ENCODE results near the gene MBP. TPM values are rescaled to one million over a fixed set of nuclear protein-coding genes. Genes with fewer than 3 reads are reported as not detected.

The MBP gene
- total RNA-seq, 2 experiments from 2014 or later = 86.5 to 87.0 TPM

DNA sequence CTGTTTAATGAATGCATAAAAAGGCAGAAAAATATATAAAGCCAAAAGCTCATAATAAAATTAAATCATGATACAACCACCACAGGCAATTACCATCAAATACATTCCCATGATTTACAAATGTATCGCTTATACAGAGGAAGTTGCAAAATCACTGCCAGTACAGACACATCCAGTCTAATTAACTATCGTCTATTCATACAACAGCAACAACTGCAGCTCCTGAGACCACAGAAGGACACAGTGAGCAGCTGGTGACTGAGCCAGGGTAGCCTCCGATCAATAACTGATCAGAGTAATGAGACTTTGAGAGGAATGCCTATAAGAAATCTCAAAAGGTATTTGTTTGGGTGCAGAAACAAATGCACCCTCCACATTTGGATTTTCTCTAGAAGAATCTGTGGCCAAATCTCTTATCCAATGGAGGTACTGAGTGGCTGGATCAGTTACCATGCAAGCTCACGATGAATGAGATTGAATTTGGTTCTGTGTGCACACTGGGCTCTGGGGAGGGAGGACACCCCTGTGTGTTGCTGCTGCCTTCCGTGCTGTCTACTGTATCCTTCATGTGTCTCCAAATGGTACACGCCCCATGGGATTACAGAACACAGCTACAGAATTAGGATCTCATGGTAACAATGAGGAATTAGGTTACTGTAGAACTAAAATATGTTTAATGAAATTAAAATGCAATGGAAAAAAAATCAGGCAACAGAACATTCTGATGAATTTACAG is 119.6 kb downstream of the MBP start:
- no peaks in the 10 kb centered on the region for H3K27me3 Mint-ChIP-seq (ENCODE audit: low read depth)
- ChIA-PET CTCF (interaction anchor here (1.2 to 6.2 kb wide), 5 partner anchors 9 to 210 kb away, joined by 3 to 36 read pairs (median 3); no protein-coding TSS in a partner anchor), POLR2A (interaction anchor here (0.6 to 0.8 kb wide), 2 partner anchors 9 to 134 kb away, joined by 3 read pairs; no protein-coding TSS in a partner anchor)
- no peaks in the 10 kb centered on the region for H3K9me3 Mint-ChIP-seq (ENCODE audit: insufficient read depth)
- DNase-seq = no peak
- no peak for ATAC-seq
- H3K36me3 Mint-ChIP-seq (ENCODE audit: low read depth) = peaks cover 49% of the 10 kb centered on the region
- no peak overlapping the region for H3K27ac Mint-ChIP-seq
- peaks cover 8% of the 10 kb centered on the region for H3K4me1 Mint-ChIP-seq (ENCODE audit: low read depth)
- no peak overlapping the region for H3K4me3 Mint-ChIP-seq

DNA sequence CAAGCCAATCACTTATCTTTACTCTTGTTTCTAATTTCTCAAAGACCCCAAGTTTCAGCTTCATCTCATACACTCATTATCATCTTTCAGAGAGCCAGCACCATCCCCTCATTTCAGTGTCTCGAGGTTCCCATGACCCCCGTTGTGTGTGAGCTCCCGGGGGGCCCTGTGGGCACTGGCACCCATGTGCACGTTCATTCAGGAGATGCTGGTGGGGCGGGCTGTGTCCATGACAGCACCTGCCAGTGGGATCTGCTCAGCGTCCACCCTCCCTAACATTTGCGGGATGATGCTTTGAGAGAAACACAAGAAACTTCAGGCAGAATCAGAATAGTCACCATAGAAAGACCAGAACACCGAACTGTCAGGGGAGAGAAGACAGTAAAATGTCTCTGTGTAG is 120.5 kb downstream of the MBP start:
- no peak for ATAC-seq
- ChIA-PET POLR2A (no interaction called here), CTCF (interaction anchor here (1.2 to 6.2 kb wide), 3 partner anchors 8 to 43 kb away, joined by 3 to 36 read pairs (median 8); no protein-coding TSS in a partner anchor)
- Mint-ChIP-seq H3K4me3 (no peak overlapping the region), H3K27ac (peak overlapping the region; percentile 8), H3K4me1 (ENCODE audit: low read depth) (peaks cover 9% of the 10 kb centered on the region), H3K9me3 (ENCODE audit: insufficient read depth) (no peaks in the 10 kb centered on the region), H3K36me3 (ENCODE audit: low read depth) (peaks cover 45% of the 10 kb centered on the region), H3K27me3 (ENCODE audit: low read depth) (no peaks in the 10 kb centered on the region)
- DNase-seq = no peak

DNA sequence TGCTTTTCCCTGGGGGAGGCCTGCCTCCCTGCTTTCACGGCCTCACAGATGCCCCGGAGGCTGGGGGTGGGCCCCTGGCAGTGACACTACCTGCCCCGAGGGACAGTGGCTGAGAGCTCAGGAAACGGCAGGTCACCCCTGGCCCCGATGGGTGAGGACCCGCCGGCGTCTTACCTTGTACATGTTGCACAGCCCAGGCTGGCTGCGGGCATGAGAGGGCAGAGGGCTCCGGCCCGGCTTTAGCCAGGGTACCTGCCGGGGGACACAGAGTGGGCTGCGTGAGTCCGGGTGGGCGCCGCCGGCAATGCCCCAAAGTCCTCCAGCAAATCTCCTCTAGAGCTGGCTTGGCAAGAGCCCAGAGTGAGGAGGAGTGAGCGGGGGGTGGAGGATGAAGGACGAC is 122.9 kb downstream of the MBP start:
- Mint-ChIP-seq H3K4me1 (ENCODE audit: low read depth) (peaks cover 27% of the 10 kb centered on the region), H3K27ac (no peak overlapping the region), H3K9me3 (ENCODE audit: insufficient read depth) (no peaks in the 10 kb centered on the region), H3K4me3 (no peak overlapping the region), H3K27me3 (ENCODE audit: low read depth) (no peaks in the 10 kb centered on the region), H3K36me3 (ENCODE audit: low read depth) (peaks cover 34% of the 10 kb centered on the region)
- ChIA-PET POLR2A (no interaction called here), CTCF (interaction anchor here (1.3 to 6.2 kb wide), 3 partner anchors 9 to 45 kb away, joined by 5 to 36 read pairs (median 6); no protein-coding TSS in a partner anchor)
- DNase-seq (no peak), ATAC-seq (no peak)

DNA sequence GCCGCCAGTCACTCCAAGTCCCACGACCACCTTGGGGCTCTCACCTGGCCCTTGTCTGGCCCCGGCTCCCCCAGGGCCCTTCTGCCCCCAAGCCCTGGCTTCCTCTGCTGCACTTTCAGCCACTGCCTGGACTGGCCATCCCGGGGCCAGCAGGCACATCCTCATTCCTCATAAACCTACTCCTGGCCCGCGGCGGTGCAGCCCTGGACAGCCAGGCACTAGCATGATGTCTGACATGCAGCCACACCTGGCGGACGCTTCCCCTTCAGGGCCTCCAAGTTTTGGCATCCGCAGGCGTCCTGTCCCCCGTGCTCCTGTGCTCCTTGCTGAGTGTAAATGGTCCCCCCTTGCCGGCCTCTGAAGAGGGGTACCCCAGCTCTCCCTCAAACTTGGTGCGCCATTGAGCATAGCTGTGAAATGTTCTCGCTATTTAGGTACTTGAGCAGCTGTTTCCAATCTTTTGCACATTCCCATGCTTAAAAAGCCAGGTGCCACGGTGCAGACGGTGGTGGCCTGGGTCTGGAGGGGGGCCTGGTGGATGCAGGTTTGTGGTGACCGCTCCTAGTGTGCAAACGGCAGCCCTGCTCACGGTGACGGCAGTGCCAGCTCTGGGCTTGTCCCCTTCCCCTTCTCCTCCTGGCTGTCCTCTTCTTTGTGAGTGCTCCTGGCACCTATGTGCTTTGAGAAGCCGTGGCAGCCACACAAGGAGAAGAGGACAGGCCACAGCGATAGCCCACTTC is 123.8 kb downstream of the MBP start:
- Mint-ChIP-seq H3K27ac (no peak overlapping the region), H3K4me1 (ENCODE audit: low read depth) (peaks cover 36% of the 10 kb centered on the region), H3K27me3 (ENCODE audit: low read depth) (no peaks in the 10 kb centered on the region), H3K36me3 (ENCODE audit: low read depth) (peaks cover 33% of the 10 kb centered on the region), H3K9me3 (ENCODE audit: insufficient read depth) (no peaks in the 10 kb centered on the region), H3K4me3 (no peak overlapping the region)
- ChIA-PET CTCF (interaction anchor here (1.3 to 6.2 kb wide), 2 partner anchors 8 to 46 kb away, joined by 5 to 36 read pairs; no protein-coding TSS in a partner anchor), POLR2A (no interaction called here)
- ATAC-seq = no peak
- no peak for DNase-seq

DNA sequence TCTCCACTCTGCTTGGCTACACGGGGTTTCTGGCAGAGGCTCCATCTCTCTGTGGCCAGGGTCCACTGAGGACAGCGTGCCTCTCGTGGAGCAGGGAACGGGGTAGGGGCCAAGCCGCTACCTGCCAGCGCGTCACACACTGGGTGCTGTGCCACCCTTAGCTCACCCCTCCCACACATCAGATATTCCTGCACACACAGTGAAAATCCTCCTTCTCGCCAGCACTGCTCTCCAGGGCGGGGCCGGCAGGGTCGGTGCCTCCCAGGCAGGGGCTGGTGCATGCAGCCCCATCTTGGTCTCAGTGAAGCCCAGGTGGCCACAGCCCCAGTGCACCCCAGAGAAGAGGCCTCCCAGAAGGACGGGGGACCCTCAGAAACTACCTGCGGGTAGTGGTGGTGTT is 124.6 kb downstream of the MBP start:
- peaks cover 43% of the 10 kb centered on the region for H3K4me1 Mint-ChIP-seq (ENCODE audit: low read depth)
- no peak for DNase-seq
- no peaks in the 10 kb centered on the region for H3K9me3 Mint-ChIP-seq (ENCODE audit: insufficient read depth)
- ChIA-PET CTCF (no interaction called here), POLR2A (no interaction called here)
- no peak overlapping the region for H3K4me3 Mint-ChIP-seq
- no peak for ATAC-seq
- H3K27me3 Mint-ChIP-seq (ENCODE audit: low read depth) = no peaks in the 10 kb centered on the region
- H3K27ac Mint-ChIP-seq = no peak overlapping the region
- H3K36me3 Mint-ChIP-seq (ENCODE audit: low read depth) = peaks cover 28% of the 10 kb centered on the region

DNA sequence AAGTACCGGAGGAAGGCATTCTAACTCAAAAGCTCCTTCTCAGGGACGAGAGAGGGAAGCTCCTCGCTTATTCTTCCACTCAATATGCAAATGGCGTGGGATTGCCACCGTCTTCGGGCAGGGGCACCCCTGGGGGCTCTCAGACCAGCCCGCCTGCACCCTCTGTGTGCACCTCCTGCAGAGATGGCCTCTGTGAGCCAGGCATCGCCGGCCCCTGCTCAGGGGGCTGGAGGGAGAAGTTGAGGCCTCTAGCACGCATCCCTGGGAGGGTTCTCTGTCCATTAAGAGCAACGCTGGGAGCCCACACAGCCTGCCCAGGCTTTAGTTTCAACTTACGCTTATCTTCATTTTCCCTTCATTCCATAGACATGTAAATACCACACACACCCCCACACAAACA is 125.3 kb downstream of the MBP start:
- Mint-ChIP-seq H3K4me1 (ENCODE audit: low read depth) (peaks cover 44% of the 10 kb centered on the region), H3K4me3 (no peak overlapping the region), H3K9me3 (ENCODE audit: insufficient read depth) (no peaks in the 10 kb centered on the region), H3K27me3 (ENCODE audit: low read depth) (no peaks in the 10 kb centered on the region), H3K27ac (peak overlapping the region; percentile 49), H3K36me3 (ENCODE audit: low read depth) (peaks cover 23% of the 10 kb centered on the region)
- ChIA-PET POLR2A (interaction anchor here (1.4 kb wide), 1 partner anchor 47 kb away, joined by 3 read pairs; no protein-coding TSS in a partner anchor), CTCF (interaction anchor here (1.0 to 1.1 kb wide), 2 partner anchors 8 to 205 kb away, joined by 3 read pairs; no protein-coding TSS in a partner anchor)
- DNase-seq (no peak), ATAC-seq (no peak)

DNA sequence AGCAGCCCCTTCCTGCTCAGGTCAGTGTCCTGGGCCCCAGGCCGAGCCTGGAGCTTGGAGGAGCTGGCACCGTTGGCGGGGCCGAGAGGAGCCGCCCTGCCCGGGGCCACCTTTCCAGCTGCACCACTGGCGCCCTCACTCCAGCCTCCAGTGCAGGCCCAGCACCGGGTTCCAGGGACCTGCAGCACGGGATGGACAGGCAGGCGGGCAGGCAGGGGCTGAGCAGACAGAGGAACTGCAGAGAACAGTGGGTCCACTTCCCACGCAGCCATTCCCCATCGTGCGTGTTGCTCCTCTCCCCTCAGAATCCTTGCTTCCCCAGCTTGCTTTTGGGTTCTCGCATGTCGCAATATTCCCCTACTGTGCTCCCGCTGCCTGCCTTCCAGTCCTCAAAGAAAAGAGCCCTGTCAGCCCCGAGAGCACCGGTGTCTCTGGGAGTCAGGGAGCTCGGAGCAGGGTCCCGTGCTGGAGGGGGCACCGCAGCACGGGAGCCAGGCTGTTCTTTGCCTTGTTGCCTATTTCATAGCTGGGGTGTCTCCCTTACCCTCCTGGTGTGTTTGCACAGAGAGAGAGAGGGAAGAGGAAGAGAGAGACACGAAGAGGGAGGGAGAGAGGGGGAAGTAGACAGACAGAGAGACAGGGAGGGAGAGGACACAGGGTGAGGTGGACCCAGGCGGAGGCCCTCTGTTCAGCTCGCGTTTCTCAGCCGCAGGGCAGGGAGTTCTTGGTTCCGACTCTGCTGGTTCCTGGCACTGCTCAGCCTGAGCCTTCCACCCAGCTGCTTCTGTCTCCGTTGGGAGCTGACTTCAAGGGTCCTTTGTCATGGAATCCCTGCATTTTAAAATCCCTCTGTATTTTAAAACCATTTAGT is 126.0 kb downstream of the MBP start:
- ChIA-PET CTCF (interaction anchor here (1.0 to 1.1 kb wide), 2 partner anchors 9 to 205 kb away, joined by 3 read pairs; no protein-coding TSS in a partner anchor), POLR2A (interaction anchor here (1.4 kb wide), 1 partner anchor 48 kb away, joined by 3 read pairs; no protein-coding TSS in a partner anchor)
- DNase-seq = no peak
- H3K4me1 Mint-ChIP-seq (ENCODE audit: low read depth) = peaks cover 44% of the 10 kb centered on the region
- H3K36me3 Mint-ChIP-seq (ENCODE audit: low read depth) = peaks cover 17% of the 10 kb centered on the region
- H3K27me3 Mint-ChIP-seq (ENCODE audit: low read depth) = no peaks in the 10 kb centered on the region
- no peak overlapping the region for H3K4me3 Mint-ChIP-seq
- no peaks in the 10 kb centered on the region for H3K9me3 Mint-ChIP-seq (ENCODE audit: insufficient read depth)
- no peak for ATAC-seq
- no peak overlapping the region for H3K27ac Mint-ChIP-seq

DNA sequence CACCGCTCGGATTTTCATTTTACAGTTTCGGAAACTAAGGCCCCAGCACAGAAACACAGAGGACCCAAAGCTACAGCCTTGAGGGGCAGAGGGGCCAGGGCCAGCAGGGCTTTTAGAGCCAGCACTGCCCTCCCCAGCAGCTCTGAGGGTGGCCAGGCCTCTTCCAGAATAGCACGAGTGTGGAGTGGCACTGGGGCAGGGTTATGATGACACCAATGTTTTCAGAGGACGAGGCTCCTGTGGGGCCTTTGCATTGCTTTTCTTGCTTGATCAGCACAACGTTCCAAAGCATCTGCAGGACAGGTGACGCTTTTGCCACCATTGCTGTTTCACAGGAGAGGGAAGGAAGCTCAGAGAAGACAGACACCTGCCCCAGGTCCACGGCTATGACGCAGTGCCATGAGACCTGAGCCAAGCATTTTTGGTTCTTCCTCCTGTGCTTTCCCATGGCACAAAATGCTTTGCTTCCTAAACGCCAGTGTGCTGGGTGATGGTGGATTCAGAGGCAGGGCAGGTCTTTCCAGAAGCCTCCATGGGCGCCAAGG is 126.9 kb downstream of the MBP start:
- DNase-seq (no peak), ATAC-seq (no peak)
- H3K9me3 Mint-ChIP-seq (ENCODE audit: insufficient read depth) = no peaks in the 10 kb centered on the region
- ChIA-PET CTCF (interaction anchor here (0.9 to 7.8 kb wide), 4 partner anchors 49 to 206 kb away, joined by 3 to 78 read pairs (median 8); no protein-coding TSS in a partner anchor), POLR2A (interaction anchor here (0.6 to 1.4 kb wide), 3 partner anchors 49 to 156 kb away, joined by 3 to 5 read pairs (median 3); no protein-coding TSS in a partner anchor)
- peak overlapping the region; percentile 30 for H3K27ac Mint-ChIP-seq
- H3K4me3 Mint-ChIP-seq = no peak overlapping the region
- no peaks in the 10 kb centered on the region for H3K27me3 Mint-ChIP-seq (ENCODE audit: low read depth)
- H3K36me3 Mint-ChIP-seq (ENCODE audit: low read depth) = peaks cover 16% of the 10 kb centered on the region
- H3K4me1 Mint-ChIP-seq (ENCODE audit: low read depth) = peaks cover 47% of the 10 kb centered on the region

DNA sequence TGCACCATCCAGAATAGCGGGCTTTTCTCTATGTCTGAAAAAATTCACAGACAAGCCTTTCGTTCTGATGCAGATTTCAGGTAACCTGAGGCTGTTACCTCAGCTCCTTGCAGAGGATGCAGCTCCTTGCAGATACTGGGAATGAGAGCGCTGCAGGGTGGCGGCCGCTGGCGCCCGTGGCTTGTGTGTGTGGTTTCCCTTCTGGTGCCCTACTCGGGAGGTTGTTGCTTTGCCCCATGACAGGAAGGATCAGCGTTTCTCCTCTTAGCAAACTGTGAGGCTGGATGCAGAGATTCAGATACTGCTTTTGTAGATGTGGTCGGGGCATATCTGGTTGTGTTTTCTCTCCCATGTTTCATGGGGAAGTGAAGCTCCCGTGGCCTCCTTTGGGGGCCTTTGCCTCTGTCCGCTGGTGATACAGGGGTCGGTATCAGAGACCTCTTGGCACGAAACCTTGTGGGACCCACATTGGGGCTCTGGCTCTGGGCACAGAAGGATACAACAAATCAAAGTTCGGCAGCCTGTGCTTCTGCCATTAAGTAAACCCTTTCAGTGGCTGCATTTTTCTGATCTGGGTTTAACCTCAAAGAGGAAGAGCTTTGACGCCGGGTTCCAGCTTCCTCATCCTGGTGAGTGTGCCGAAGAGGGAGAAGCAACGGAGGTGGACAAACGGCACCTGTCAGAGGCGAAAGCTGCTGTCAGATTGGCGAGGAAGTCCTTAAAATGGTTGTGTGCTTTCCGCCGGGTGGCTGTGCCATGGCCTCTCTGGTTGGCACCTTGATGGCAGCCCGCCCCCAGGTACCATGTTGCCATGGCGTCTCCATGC is 127.8 kb downstream of the MBP start:
- no peaks in the 10 kb centered on the region for H3K9me3 Mint-ChIP-seq (ENCODE audit: insufficient read depth)
- no peaks in the 10 kb centered on the region for H3K27me3 Mint-ChIP-seq (ENCODE audit: low read depth)
- CTCF ChIA-PET = interaction anchor here (0.9 to 7.8 kb wide), 7 partner anchors 8 to 207 kb away, joined by 3 to 78 read pairs (median 6); no protein-coding TSS in a partner anchor
- H3K27ac Mint-ChIP-seq = peak overlapping the region; percentile 70
- peak; percentile 49 for ATAC-seq
- peaks cover 49% of the 10 kb centered on the region for H3K4me1 Mint-ChIP-seq (ENCODE audit: low read depth)
- POLR2A ChIA-PET = interaction anchor here (0.5 to 1.1 kb wide), 4 partner anchors 8 to 157 kb away, joined by 3 to 5 read pairs (median 3); partner anchors contain the start of gene MBP
- peak; percentile 38 for DNase-seq
- peaks cover 11% of the 10 kb centered on the region for H3K36me3 Mint-ChIP-seq (ENCODE audit: low read depth)
- peak overlapping the region; percentile 61 for H3K4me3 Mint-ChIP-seq

DNA sequence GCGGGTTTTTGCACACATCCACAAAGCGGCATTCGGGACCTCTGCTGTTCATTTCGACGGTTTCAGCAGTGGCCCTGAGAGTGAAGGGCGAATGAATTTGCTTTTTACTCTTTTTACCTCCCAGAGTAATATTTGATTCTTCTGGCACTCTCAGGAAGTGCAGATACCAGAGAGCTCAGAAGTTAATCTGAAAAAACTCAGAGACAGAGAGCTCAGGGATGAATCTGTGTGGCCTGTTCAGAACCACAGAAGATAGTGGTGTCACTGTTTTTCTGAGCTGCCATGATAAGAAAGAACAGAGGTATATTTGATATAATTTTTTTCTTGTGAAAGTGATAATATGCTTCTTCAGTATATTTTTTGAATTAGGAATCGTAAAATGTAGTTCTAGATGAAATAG is 129.3 kb downstream of the MBP start:
- ChIA-PET CTCF (interaction anchor here (1.1 to 7.8 kb wide), 7 partner anchors 10 to 208 kb away, joined by 3 to 78 read pairs (median 6); no protein-coding TSS in a partner anchor), POLR2A (no interaction called here)
- no peaks in the 10 kb centered on the region for H3K27me3 Mint-ChIP-seq (ENCODE audit: low read depth)
- no peak overlapping the region for H3K4me3 Mint-ChIP-seq
- DNase-seq (no peak), ATAC-seq (no peak)
- peaks cover 46% of the 10 kb centered on the region for H3K4me1 Mint-ChIP-seq (ENCODE audit: low read depth)
- peaks cover 9% of the 10 kb centered on the region for H3K36me3 Mint-ChIP-seq (ENCODE audit: low read depth)
- H3K9me3 Mint-ChIP-seq (ENCODE audit: insufficient read depth) = no peaks in the 10 kb centered on the region
- H3K27ac Mint-ChIP-seq = no peak overlapping the region
